HG03571 (cell line): ENCODE data around the gene NQO2.
A peak's percentile ranks its signal among the peaks of the same experiment; 100 is the strongest.
"Not testable (repeated sequence)": the region's sequence is repeated elsewhere in the genome, so short reads cannot be mapped to it uniquely, and the experiment has no call there.

Experiments used
- ATAC-seq: cut with Tn5 transposase; IDR thresholded peaks from one replicate; pipeline ENCODE4 v1.9.1; 2021; ENCODE audit not compliant: unreplicated experiment

The NQO2 gene

GRCh38 chr6:2969549-2969948, 30.1 kb upstream of the NQO2 start:
- ATAC-seq: no peak

- no peak for ATAC-seq
Observed at GRCh38 chr6:2970034-2970685, 29.5 kb upstream of the NQO2 start.

- ATAC-seq: peak; percentile 56
Observed at GRCh38 chr6:2970753-2971419, 28.8 kb upstream of the NQO2 start.

- peak; percentile 39 for ATAC-seq
Observed at GRCh38 chr6:2971420-2972218, 28.1 kb upstream of the NQO2 start, which contains the start of gene SERPINB6. SERPINB6 (minus strand) TSS chr6:2971567; CDS start chr6:2959332, 12,235 bp downstream.

- not testable (repeated sequence) for ATAC-seq
Observed at GRCh38 chr6:2972219-2972487, 27.5 kb upstream of the NQO2 start.

GRCh38 chr6:2972685-2973084, 27.0 kb upstream of the NQO2 start:
- not testable (repeated sequence) for ATAC-seq

GRCh38 chr6:2973180-2973579, 26.5 kb upstream of the NQO2 start:
- ATAC-seq: not testable (repeated sequence)

GRCh38 chr6:2973676-2974075, 26.0 kb upstream of the NQO2 start:
- ATAC-seq: no peak

GRCh38 chr6:2976060-2976459, 23.6 kb upstream of the NQO2 start:
- ATAC-seq: no peak

- no peak for ATAC-seq
Observed at GRCh38 chr6:2976571-2977085, 23.1 kb upstream of the NQO2 start.

GRCh38 chr6:2977290-2977689, 22.4 kb upstream of the NQO2 start:
- ATAC-seq: no peak

- ATAC-seq: no peak
Observed at GRCh38 chr6:2977799-2978590, 21.7 kb upstream of the NQO2 start.

- ATAC-seq: no peak
Observed at GRCh38 chr6:2978923-2979322, 20.8 kb upstream of the NQO2 start.

GRCh38 chr6:2979819-2980464, 19.8 kb upstream of the NQO2 start:
- ATAC-seq: no peak

- no peak for ATAC-seq
Observed at GRCh38 chr6:2980465-2980855, 19.2 kb upstream of the NQO2 start.

- no peak for ATAC-seq
Observed at GRCh38 chr6:2982426-2983117, 17.1 kb upstream of the NQO2 start.

- no peak for ATAC-seq
Observed at GRCh38 chr6:2984738-2985406, 14.8 kb upstream of the NQO2 start.

GRCh38 chr6:2986722-2987221, 12.9 kb upstream of the NQO2 start:
- no peak for ATAC-seq

GRCh38 chr6:2988094-2988425, 11.6 kb upstream of the NQO2 start:
- ATAC-seq: no peak
